H1 (cell line): ENCODE results near the gene WBP1L.

ENCODE experiments used
- BRCA1 ChIP-seq: IDR thresholded peaks from 2 replicates; pipeline ENCODE4 v1.6.1; 2012; ENCODE audit warnings: low read depth, low read length, improper control_type of control experiment
- CREB1 ChIP-seq: IDR thresholded peaks from 2 replicates; pipeline ENCODE4 v1.6.1; 2012; ENCODE audit warnings: inconsistent platforms
- CTCF ChIP-seq, 3 experiments: IDR thresholded peaks; 1 replicate in 2 of 3; 2 replicates in 1 of 3; pipeline versions ENCODE4 v1.5.1 to v1.6.1; 2011; ENCODE audit warnings: low read length in 3 of 3, mild to moderate bottlenecking in 3 of 3, inconsistent platforms in 2 of 3, low read depth in 1 of 3, moderate library complexity in 1 of 3; ENCODE audit not compliant: insufficient read depth in 1 of 3; ENCODE audit errors: control extremely low read depth in 1 of 3
- EGR1 ChIP-seq: IDR thresholded peaks from 2 replicates; pipeline ENCODE4 v1.6.1; 2011; ENCODE audit warnings: low read depth, low read length, borderline replicate concordance
- EP300 ChIP-seq, 2 experiments: IDR thresholded peaks; 1 replicate in 1 of 2; 2 replicates in 1 of 2; pipeline ENCODE4 v1.6.1; 2011 to 2012; ENCODE audit warnings: low read depth in 2 of 2, low read length in 2 of 2, mild to moderate bottlenecking in 2 of 2, borderline replicate concordance in 1 of 2, inconsistent platforms in 1 of 2, moderate library complexity in 1 of 2
- EZH2 ChIP-seq: fragments of 200-600 bp; sonication (generic); IDR thresholded peaks from 2 replicates; pipeline ENCODE4 v1.7.1; 2012; ENCODE audit warnings: low read depth, mild to moderate bottlenecking, moderate library complexity, low read length, inconsistent platforms; ENCODE audit not compliant: severe bottlenecking
- FOSL1 ChIP-seq: IDR thresholded peaks from 2 replicates; pipeline ENCODE4 v1.6.1; 2011; ENCODE audit warnings: mild to moderate bottlenecking, low read depth, low read length, moderate library complexity; ENCODE audit not compliant: insufficient read depth
- GABPA ChIP-seq: IDR thresholded peaks from 2 replicates; pipeline ENCODE4 v1.6.1; 2011; ENCODE audit warnings: mild to moderate bottlenecking, low read length, moderate library complexity, borderline replicate concordance; ENCODE audit not compliant: insufficient read depth
- HDAC6 ChIP-seq: IDR thresholded peaks from one replicate; pipeline ENCODE4 v1.7.1; 2012; ENCODE audit warnings: low read depth, mild to moderate bottlenecking, inconsistent platforms, low read length, moderate library complexity
- POLR2A ChIP-seq, 2 experiments: IDR thresholded peaks; 1 replicate in 1 of 2; 2 replicates in 1 of 2; pipeline ENCODE4 v1.6.1; 2011; ENCODE audit warnings: low read depth in 2 of 2, low read length in 2 of 2, mild to moderate bottlenecking in 2 of 2; ENCODE audit errors: control extremely low read depth in 1 of 2
- POLR2AphosphoS5 ChIP-seq: IDR thresholded peaks from 2 replicates; pipeline ENCODE4 v1.6.1; 2011; ENCODE audit warnings: low read depth, low read length
- POU5F1 ChIP-seq: IDR thresholded peaks from 2 replicates; pipeline ENCODE4 v1.6.1; 2011; ENCODE audit warnings: low read depth, mild to moderate bottlenecking, low read length, moderate library complexity
- SP1 ChIP-seq: IDR thresholded peaks from 2 replicates; pipeline ENCODE4 v1.6.1; 2011; ENCODE audit warnings: low read depth, low read length
- USF2 ChIP-seq: IDR thresholded peaks from 2 replicates; pipeline ENCODE4 v1.6.1; 2011; ENCODE audit warnings: low read length, improper control_type of control experiment

GRCh38 chr10:102721954-102722353 lies 21.8 kb upstream of the WBP1L start:
- TF ChIP-seq POLR2AphosphoS5 (no peak), EZH2 (no peak), CTCF (IDR thresholded peaks at IDR 0.05; ENCODE audit: control extremely low read depth in 1 of 3, insufficient read depth in 1 of 3, low read depth in 1 of 3, low read length in 3 of 3) (no peak), USF2 (no peak), POLR2A (IDR thresholded peaks at IDR 0.05; ENCODE audit: control extremely low read depth in 1 of 2, low read depth in 2 of 2, low read length in 2 of 2) (no peak), GABPA (no peak), POU5F1 (no peak), HDAC6 (no peak), FOSL1 (no peak), SP1 (no peak), EGR1 (no peak), CREB1 (no peak), BRCA1 (no peak), EP300 (IDR thresholded peaks at IDR 0.05; ENCODE audit: borderline replicate concordance in 1 of 2, low read depth in 2 of 2, low read length in 2 of 2) (no peak)
